HL-60 (cell line): ENCODE results near the gene ZMYM2.
"Not testable (repeated sequence)": the region's sequence is repeated elsewhere in the genome, so short reads cannot be mapped to it uniquely, and the experiment has no call there.

Experiments used
- DNase-seq, 2 experiments: peaks; one replicate each; pipeline ENCODE4 v3.0.0-alpha.2; 2010 to 2020; ENCODE audit warnings: low read depth in 1 of 2, low spot score in 1 of 2
- H3K27ac ChIP-seq: fragments of 250-450 bp; sonication (Bioruptor Pico); replicated peaks from 2 replicates; pipeline ENCODE4 v1.5.1; 2020; ENCODE audit warnings: mild to moderate bottlenecking, moderate library complexity
- H3K27me3 ChIP-seq: fragments of 250-450 bp; sonication (Bioruptor Pico); 2 replicates; pipeline ENCODE4 v1.5.1; 2021; ENCODE audit warnings: mild to moderate bottlenecking, moderate library complexity; ENCODE audit not compliant: insufficient read depth, poor library complexity, severe bottlenecking
- H3K4me3 ChIP-seq: replicated peaks from 2 replicates; pipeline ENCODE4 v1.5.1; 2011; ENCODE audit warnings: mild to moderate bottlenecking, control low read depth, low read length; ENCODE audit not compliant: insufficient read depth
- CTCF ChIP-seq: IDR thresholded peaks from one replicate; pipeline ENCODE4 v1.5.1; 2011; ENCODE audit warnings: low read length, control low read depth, inconsistent platforms; ENCODE audit not compliant: insufficient read depth
- GABPA ChIP-seq: IDR thresholded peaks from 2 replicates; pipeline ENCODE4 v1.6.1; 2012; ENCODE audit warnings: low read depth
- POLR2AphosphoS5 ChIP-seq: IDR thresholded peaks from 2 replicates; pipeline ENCODE4 v1.6.1; 2012; ENCODE audit warnings: low read depth
- REST ChIP-seq: IDR thresholded peaks from 2 replicates; pipeline ENCODE4 v1.6.1; 2012; ENCODE audit warnings: low read depth; ENCODE audit not compliant: insufficient replicate concordance
- SPI1 ChIP-seq: IDR thresholded peaks from 2 replicates; pipeline ENCODE4 v1.6.1; 2012; ENCODE audit warnings: low read depth, mild to moderate bottlenecking, borderline replicate concordance

ZMYM2 gene

GRCh38 chr13:20035130-20035529 lies 76.6 kb downstream of the ZMYM2 start:
- no peak overlapping the region for H3K4me3 ChIP-seq
- DNase-seq = no peak
- TF ChIP-seq CTCF (no peak), SPI1 (no peak), POLR2AphosphoS5 (no peak), GABPA (no peak), REST (no peak)

GRCh38 chr13:20037908-20038307 lies 79.4 kb downstream of the ZMYM2 start:
- no peak for TF ChIP-seq POLR2AphosphoS5
- no peak for TF ChIP-seq REST
- no peak for TF ChIP-seq SPI1
- no peak for TF ChIP-seq GABPA
- TF ChIP-seq CTCF = no peak
- DNase-seq = no peak
- Histone ChIP-seq H3K27me3 (no peaks in the 10 kb centered on the region), H3K27ac (no peak overlapping the region), H3K4me3 (no peak overlapping the region)

More at GRCh38 chr13:20035130-20035529, 76.6 kb downstream of the ZMYM2 start:
- no peak overlapping the region for H3K27ac ChIP-seq
- no peaks in the 10 kb centered on the region for H3K27me3 ChIP-seq

- H3K27me3 ChIP-seq, H3K4me3 ChIP-seq, DNase-seq, H3K27ac ChIP-seq: not testable (repeated sequence)
Measured at GRCh38 chr13:20042603-20043002, 84.1 kb downstream of the ZMYM2 start.

GRCh38 chr13:20043207-20043925 lies 84.8 kb downstream of the ZMYM2 start:
- no peak overlapping the region for H3K4me3 ChIP-seq
- DNase-seq = no peak
- no peak for TF ChIP-seq CTCF
- TF ChIP-seq POLR2AphosphoS5 = no peak
- no peak for TF ChIP-seq GABPA
- TF ChIP-seq SPI1 = no peak
- TF ChIP-seq REST = no peak
- H3K27me3 ChIP-seq = no peaks in the 10 kb centered on the region
- H3K27ac ChIP-seq = no peak overlapping the region
